C4-2B (cell line): ENCODE measurements around the gene ALDH16A1.

Experiments
- CTCF ChIP-seq: fragments of 450-650 bp; conservative IDR thresholded peaks from 2 replicates; pipeline ENCODE4 v1.5.1; 2017; ENCODE audit warnings: mild to moderate bottlenecking
- ZFX ChIP-seq: fragments of 450-650 bp; IDR thresholded peaks from 2 replicates; pipeline ENCODE4 v1.6.1; 2017

- TF ChIP-seq CTCF = no peak
- no peak for TF ChIP-seq ZFX
Measured at GRCh38 chr19:49518033-49518432, 65.0 kb downstream of the ALDH16A1 start.
